ENCODE results near the gene PCCA. TPM values are rescaled to one million over a fixed set of nuclear protein-coding genes. Genes with fewer than 3 reads are reported as not detected.

The PCCA gene
- total RNA-seq, 1 experiment from 2014 or later = 52.8 TPM

DNA sequence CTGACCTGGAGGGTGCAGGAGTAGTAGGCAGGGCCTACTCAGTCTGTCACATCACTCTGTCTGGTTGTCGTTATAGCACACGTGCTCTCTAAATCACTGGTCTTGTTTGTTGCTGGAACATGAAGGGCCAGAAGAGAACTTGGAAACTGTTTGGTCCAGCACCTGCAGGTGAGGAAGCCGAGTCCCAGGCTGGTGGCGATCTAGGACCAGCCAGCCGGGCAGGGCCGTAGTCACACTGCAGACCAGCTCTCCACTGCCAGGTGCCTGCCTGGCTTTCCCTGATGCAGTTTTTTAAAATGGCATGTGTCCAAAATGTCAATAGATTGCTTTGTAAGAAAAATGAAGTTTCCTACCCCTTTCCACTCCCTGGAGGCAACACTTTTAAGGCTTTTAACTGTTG, 446.0 kb downstream of the PCCA start:
- POLR2A ChIA-PET = no interaction called here
- no peak for DNase-seq (ENCODE audit: low spot score)
- H3K27me3 Mint-ChIP-seq (ENCODE audit: low read depth) = no peaks in the 10 kb centered on the region
- CTCF ChIA-PET = no interaction called here
- no peak overlapping the region for H3K4me3 Mint-ChIP-seq
- H3K27ac Mint-ChIP-seq = no peak overlapping the region
- ATAC-seq = no peak
- H3K4me1 Mint-ChIP-seq = peaks cover 18% of the 10 kb centered on the region
- no peak for TF ChIP-seq OVOL2 (CRISPR knock-in tag; IDR thresholded peaks at IDR 0.05; ENCODE audit: borderline replicate concordance)
- no peak for TF ChIP-seq TEAD4 (CRISPR knock-in tag; IDR thresholded peaks at IDR 0.05)
- H3K36me3 Mint-ChIP-seq = no peaks in the 10 kb centered on the region
- H3K9me3 Mint-ChIP-seq = no peaks in the 10 kb centered on the region

DNA sequence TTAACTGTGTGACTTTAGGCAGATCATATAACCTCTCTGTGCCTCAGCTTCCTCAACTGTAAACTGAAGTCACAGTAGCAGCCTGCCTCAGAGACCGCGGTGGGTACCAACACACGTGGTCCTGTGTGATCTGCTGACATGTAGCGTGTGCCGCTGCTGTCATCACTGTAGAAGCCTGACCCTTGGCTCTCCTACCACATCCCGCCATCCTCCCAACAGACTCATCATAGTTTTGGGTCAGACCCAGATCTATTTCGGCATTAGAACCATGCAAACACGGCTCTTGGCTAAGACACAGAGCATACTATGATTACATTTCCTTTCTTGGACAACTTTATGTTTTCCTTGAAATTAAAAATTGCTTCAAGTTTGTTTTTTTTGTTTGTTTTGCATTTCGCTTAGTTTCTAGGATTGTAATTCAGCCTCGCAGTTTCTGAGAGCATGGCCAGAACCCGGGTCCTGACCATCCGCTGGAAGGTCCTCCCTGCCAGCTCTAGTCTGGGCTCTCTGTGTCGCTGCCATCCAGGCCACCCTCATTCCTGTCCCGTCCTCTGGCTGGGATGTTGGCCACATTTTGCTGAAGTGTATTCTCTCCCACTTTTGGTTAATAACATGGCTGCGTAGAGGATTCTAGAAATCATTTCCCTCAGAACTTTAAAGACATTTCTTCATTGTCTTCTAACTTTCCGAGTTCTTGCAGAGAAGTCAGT, 446.7 kb downstream of the PCCA start:
- no peak overlapping the region for H3K4me3 Mint-ChIP-seq
- ChIA-PET POLR2A (no interaction called here), CTCF (no interaction called here)
- H3K27me3 Mint-ChIP-seq (ENCODE audit: low read depth) = no peaks in the 10 kb centered on the region
- H3K36me3 Mint-ChIP-seq = no peaks in the 10 kb centered on the region
- no peak for DNase-seq (ENCODE audit: low spot score)
- peaks cover 11% of the 10 kb centered on the region for H3K4me1 Mint-ChIP-seq
- no peaks in the 10 kb centered on the region for H3K9me3 Mint-ChIP-seq
- peak overlapping the region; percentile 23; the same call in 1 of the 2 replicates for H3K27ac Mint-ChIP-seq
- ATAC-seq = no peak
- TF ChIP-seq, protein P1, sequence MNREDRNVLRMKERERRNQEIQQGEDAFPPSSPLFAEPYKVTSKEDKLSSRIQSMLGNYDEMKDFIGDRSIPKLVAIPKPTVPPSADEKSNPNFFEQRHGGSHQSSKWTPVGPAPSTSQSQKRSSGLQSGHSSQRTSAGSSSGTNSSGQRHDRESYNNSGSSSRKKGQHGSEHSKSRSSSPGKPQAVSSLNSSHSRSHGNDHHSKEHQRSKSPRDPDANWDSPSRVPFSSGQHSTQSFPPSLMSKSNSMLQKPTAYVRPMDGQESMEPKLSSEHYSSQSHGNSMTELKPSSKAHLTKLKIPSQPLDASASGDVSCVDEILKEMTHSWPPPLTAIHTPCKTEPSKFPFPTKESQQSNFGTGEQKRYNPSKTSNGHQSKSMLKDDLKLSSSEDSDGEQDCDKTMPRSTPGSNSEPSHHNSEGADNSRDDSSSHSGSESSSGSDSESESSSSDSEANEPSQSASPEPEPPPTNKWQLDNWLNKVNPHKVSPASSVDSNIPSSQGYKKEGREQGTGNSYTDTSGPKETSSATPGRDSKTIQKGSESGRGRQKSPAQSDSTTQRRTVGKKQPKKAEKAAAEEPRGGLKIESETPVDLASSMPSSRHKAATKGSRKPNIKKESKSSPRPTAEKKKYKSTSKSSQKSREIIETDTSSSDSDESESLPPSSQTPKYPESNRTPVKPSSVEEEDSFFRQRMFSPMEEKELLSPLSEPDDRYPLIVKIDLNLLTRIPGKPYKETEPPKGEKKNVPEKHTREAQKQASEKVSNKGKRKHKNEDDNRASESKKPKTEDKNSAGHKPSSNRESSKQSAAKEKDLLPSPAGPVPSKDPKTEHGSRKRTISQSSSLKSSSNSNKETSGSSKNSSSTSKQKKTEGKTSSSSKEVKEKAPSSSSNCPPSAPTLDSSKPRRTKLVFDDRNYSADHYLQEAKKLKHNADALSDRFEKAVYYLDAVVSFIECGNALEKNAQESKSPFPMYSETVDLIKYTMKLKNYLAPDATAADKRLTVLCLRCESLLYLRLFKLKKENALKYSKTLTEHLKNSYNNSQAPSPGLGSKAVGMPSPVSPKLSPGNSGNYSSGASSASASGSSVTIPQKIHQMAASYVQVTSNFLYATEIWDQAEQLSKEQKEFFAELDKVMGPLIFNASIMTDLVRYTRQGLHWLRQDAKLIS (CRISPR knock-in tag; IDR thresholded peaks at IDR 0.05; ENCODE audit: borderline replicate concordance) = no peak
- TF ChIP-seq, protein P2, sequence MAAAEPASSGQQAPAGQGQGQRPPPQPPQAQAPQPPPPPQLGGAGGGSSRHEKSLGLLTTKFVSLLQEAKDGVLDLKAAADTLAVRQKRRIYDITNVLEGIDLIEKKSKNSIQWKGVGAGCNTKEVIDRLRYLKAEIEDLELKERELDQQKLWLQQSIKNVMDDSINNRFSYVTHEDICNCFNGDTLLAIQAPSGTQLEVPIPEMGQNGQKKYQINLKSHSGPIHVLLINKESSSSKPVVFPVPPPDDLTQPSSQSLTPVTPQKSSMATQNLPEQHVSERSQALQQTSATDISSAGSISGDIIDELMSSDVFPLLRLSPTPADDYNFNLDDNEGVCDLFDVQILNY (CRISPR knock-in tag; IDR thresholded peaks at IDR 0.05) = no peak
- TF ChIP-seq RORB (CRISPR knock-in tag; IDR thresholded peaks at IDR 0.05) (no peak), SMAD4 (CRISPR knock-in tag; IDR thresholded peaks at IDR 0.05) (no peak), TCF7 (CRISPR knock-in tag; IDR thresholded peaks at IDR 0.05; ENCODE audit: low read depth) (no peak), FOXK1 (CRISPR knock-in tag; IDR thresholded peaks at IDR 0.05) (no peak)
- TF ChIP-seq, protein P3, sequence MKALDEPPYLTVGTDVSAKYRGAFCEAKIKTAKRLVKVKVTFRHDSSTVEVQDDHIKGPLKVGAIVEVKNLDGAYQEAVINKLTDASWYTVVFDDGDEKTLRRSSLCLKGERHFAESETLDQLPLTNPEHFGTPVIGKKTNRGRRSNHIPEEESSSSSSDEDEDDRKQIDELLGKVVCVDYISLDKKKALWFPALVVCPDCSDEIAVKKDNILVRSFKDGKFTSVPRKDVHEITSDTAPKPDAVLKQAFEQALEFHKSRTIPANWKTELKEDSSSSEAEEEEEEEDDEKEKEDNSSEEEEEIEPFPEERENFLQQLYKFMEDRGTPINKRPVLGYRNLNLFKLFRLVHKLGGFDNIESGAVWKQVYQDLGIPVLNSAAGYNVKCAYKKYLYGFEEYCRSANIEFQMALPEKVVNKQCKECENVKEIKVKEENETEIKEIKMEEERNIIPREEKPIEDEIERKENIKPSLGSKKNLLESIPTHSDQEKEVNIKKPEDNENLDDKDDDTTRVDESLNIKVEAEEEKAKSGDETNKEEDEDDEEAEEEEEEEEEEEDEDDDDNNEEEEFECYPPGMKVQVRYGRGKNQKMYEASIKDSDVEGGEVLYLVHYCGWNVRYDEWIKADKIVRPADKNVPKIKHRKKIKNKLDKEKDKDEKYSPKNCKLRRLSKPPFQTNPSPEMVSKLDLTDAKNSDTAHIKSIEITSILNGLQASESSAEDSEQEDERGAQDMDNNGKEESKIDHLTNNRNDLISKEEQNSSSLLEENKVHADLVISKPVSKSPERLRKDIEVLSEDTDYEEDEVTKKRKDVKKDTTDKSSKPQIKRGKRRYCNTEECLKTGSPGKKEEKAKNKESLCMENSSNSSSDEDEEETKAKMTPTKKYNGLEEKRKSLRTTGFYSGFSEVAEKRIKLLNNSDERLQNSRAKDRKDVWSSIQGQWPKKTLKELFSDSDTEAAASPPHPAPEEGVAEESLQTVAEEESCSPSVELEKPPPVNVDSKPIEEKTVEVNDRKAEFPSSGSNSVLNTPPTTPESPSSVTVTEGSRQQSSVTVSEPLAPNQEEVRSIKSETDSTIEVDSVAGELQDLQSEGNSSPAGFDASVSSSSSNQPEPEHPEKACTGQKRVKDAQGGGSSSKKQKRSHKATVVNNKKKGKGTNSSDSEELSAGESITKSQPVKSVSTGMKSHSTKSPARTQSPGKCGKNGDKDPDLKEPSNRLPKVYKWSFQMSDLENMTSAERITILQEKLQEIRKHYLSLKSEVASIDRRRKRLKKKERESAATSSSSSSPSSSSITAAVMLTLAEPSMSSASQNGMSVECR (CRISPR knock-in tag; IDR thresholded peaks at IDR 0.05; ENCODE audit: borderline replicate concordance) = no peak
- TF ChIP-seq, protein P4, sequence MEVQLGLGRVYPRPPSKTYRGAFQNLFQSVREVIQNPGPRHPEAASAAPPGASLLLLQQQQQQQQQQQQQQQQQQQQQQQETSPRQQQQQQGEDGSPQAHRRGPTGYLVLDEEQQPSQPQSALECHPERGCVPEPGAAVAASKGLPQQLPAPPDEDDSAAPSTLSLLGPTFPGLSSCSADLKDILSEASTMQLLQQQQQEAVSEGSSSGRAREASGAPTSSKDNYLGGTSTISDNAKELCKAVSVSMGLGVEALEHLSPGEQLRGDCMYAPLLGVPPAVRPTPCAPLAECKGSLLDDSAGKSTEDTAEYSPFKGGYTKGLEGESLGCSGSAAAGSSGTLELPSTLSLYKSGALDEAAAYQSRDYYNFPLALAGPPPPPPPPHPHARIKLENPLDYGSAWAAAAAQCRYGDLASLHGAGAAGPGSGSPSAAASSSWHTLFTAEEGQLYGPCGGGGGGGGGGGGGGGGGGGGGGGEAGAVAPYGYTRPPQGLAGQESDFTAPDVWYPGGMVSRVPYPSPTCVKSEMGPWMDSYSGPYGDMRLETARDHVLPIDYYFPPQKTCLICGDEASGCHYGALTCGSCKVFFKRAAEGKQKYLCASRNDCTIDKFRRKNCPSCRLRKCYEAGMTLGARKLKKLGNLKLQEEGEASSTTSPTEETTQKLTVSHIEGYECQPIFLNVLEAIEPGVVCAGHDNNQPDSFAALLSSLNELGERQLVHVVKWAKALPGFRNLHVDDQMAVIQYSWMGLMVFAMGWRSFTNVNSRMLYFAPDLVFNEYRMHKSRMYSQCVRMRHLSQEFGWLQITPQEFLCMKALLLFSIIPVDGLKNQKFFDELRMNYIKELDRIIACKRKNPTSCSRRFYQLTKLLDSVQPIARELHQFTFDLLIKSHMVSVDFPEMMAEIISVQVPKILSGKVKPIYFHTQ (CRISPR knock-in tag; IDR thresholded peaks at IDR 0.05) = no peak
- TF ChIP-seq, protein P5, sequence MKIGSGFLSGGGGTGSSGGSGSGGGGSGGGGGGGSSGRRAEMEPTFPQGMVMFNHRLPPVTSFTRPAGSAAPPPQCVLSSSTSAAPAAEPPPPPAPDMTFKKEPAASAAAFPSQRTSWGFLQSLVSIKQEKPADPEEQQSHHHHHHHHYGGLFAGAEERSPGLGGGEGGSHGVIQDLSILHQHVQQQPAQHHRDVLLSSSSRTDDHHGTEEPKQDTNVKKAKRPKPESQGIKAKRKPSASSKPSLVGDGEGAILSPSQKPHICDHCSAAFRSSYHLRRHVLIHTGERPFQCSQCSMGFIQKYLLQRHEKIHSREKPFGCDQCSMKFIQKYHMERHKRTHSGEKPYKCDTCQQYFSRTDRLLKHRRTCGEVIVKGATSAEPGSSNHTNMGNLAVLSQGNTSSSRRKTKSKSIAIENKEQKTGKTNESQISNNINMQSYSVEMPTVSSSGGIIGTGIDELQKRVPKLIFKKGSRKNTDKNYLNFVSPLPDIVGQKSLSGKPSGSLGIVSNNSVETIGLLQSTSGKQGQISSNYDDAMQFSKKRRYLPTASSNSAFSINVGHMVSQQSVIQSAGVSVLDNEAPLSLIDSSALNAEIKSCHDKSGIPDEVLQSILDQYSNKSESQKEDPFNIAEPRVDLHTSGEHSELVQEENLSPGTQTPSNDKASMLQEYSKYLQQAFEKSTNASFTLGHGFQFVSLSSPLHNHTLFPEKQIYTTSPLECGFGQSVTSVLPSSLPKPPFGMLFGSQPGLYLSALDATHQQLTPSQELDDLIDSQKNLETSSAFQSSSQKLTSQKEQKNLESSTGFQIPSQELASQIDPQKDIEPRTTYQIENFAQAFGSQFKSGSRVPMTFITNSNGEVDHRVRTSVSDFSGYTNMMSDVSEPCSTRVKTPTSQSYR (CRISPR knock-in tag; IDR thresholded peaks at IDR 0.05) = no peak
- TF ChIP-seq, protein P6, sequence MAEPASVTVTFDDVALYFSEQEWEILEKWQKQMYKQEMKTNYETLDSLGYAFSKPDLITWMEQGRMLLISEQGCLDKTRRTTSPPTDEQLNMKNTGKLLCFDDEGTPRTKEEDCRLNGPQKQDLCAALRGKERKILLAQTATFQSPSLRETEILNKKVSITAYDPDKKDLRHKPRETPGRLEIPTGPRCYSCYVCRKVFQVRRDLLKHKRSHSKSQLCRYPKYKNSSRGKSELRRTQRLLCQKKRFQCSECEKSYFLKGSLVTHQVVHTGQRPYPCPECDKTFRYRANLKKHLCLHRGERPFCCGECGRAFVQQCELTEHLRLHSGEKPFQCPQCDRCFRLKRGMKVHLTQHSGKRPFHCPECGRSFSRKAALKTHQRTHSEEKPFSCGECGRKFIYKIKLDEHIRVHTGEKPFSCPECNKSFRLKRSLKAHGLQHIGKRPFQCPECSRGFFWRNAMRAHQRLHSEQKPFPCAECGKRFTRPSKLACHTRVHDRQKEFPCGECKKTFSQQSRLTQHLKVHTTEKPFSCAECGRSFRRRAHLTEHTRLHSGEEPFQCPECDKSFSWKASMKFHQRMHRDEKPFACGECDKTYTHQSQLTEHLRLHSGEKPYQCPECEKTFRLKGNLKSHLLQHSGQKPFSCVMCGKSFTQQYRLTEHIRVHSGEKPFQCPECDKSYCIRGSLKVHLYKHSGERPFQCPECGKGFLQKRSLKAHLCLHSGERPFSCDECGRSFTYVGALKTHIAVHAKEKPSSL (CRISPR knock-in tag; conservative IDR thresholded peaks at IDR 0.05) = no peak
- TF ChIP-seq, protein P7, sequence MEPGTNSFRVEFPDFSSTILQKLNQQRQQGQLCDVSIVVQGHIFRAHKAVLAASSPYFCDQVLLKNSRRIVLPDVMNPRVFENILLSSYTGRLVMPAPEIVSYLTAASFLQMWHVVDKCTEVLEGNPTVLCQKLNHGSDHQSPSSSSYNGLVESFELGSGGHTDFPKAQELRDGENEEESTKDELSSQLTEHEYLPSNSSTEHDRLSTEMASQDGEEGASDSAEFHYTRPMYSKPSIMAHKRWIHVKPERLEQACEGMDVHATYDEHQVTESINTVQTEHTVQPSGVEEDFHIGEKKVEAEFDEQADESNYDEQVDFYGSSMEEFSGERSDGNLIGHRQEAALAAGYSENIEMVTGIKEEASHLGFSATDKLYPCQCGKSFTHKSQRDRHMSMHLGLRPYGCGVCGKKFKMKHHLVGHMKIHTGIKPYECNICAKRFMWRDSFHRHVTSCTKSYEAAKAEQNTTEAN (CRISPR knock-in tag; IDR thresholded peaks at IDR 0.05) = no peak
